Coronary artery (tissue), 2 donors: ENCODE results near the gene FAM222A.

Experiments
- DNase-seq: peaks from one replicate; pipeline ENCODE4 v3.0.0-alpha.2; 2017; ENCODE audit warnings: low spot score
- H3K27ac ChIP-seq, 2 donors: fragments of 200-600 bp; sonication (generic); one replicate each; pipeline ENCODE4 v1.5.1; 2016 to 2019
- H3K4me3 ChIP-seq: fragments of 200-600 bp; sonication (generic); 2 replicates; pipeline ENCODE4 v1.5.1; 2016; ENCODE audit warnings: mild to moderate bottlenecking, moderate library complexity
- TF ChIP-seq, protein P1 (sequence below): fragments of 200-600 bp; sonication (generic); IDR thresholded peaks from one replicate; pipeline ENCODE4 v1.5.1; 2019; ENCODE audit warnings: antibody characterized with exemption

The FAM222A gene

GRCh38 chr12:109735825-109736551, 22.4 kb downstream of the FAM222A start:
- no peak for DNase-seq
- TF ChIP-seq, protein P1, sequence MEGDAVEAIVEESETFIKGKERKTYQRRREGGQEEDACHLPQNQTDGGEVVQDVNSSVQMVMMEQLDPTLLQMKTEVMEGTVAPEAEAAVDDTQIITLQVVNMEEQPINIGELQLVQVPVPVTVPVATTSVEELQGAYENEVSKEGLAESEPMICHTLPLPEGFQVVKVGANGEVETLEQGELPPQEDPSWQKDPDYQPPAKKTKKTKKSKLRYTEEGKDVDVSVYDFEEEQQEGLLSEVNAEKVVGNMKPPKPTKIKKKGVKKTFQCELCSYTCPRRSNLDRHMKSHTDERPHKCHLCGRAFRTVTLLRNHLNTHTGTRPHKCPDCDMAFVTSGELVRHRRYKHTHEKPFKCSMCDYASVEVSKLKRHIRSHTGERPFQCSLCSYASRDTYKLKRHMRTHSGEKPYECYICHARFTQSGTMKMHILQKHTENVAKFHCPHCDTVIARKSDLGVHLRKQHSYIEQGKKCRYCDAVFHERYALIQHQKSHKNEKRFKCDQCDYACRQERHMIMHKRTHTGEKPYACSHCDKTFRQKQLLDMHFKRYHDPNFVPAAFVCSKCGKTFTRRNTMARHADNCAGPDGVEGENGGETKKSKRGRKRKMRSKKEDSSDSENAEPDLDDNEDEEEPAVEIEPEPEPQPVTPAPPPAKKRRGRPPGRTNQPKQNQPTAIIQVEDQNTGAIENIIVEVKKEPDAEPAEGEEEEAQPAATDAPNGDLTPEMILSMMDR, result no peak
- Histone ChIP-seq H3K4me3 (no peak overlapping the region), H3K27ac (no peak overlapping the region)

- Histone ChIP-seq H3K4me3 (no peak overlapping the region), H3K27ac (no peak overlapping the region)
- TF ChIP-seq, protein P1, result no peak
- no peak for DNase-seq
Observed at GRCh38 chr12:109736552-109737108, 23.0 kb downstream of the FAM222A start.

DNA sequence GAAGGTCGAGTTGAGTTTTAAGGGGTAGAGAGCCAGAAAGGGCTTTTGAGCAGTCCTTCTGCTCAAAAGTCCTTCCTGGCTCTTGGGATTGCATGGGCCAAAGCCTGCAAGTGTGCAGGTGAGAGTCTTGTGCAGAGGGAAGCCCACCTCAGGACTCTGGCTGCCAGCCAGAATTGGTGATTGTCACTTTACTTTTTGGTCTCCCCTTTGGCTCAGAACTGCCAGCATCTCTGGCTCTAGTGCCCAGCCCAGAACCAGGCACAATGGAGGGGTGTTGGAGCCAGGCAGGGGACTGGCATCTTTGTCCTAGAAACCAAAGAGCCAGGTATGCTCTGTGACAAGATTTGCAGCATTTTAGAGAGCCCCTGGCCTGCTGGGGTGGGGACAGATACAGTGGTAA, 23.5 kb downstream of the FAM222A start:
- Histone ChIP-seq H3K4me3 (no peak overlapping the region), H3K27ac (no peak overlapping the region)
- TF ChIP-seq, protein P1, result no peak
- DNase-seq, result no peak

DNA sequence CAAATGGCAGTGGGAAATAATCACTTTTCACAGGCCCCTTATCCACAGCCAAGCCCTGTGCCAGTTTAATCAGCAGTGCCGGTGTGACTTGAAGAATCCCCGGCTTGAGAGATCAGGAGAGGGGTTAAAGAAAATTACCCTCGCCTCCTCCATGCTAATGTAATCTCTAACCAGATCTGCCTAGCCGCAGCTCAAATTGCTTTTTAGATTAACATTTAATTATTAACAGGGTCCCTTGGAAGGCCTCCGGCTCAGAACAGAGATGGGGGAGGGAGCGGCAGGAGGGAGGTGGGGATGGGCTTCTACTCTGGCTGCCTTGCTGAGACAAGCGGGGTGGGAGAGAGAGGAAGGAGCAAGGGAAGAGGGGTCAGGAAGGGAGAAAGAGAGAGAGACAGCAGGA, 24.0 kb downstream of the FAM222A start:
- H3K27ac ChIP-seq, result no peak overlapping the region
- no peak for DNase-seq
- no peak overlapping the region for H3K4me3 ChIP-seq
- TF ChIP-seq, protein P1, result no peak

- DNase-seq, result no peak
- TF ChIP-seq, protein P1, result no peak
- Histone ChIP-seq H3K4me3 (no peak overlapping the region), H3K27ac (no peak overlapping the region)
Observed at GRCh38 chr12:109738209-109738608, 24.6 kb downstream of the FAM222A start.

GRCh38 chr12:109738878-109739665, 25.4 kb downstream of the FAM222A start:
- H3K27ac ChIP-seq, result no peak overlapping the region
- TF ChIP-seq, protein P1, result no peak
- no peak for DNase-seq
- H3K4me3 ChIP-seq, result no peak overlapping the region
